GM13976 (cell line): ENCODE results near the gene KMT2D.

Experiments
- DNase-seq: peaks from one replicate; pipeline ENCODE4 v3.0.0; 2012; ENCODE audit warnings: low spot score
- in situ Hi-C: fragments of 300-500 bp; cut with MboI; formaldehyde crosslinking; loops from one replicate; pipeline ENCODE4 v1.12.0; 2022; ENCODE audit warnings: low sequenced_read_pairs, mixed read lengths, inconsistent platforms; ENCODE audit not compliant: unreplicated experiment
- TF ChIP-seq, protein P1 (sequence below): IDR thresholded peaks from 2 replicates; pipeline ENCODE4 v1.5.1; 2012; ENCODE audit warnings: borderline replicate concordance, mild to moderate bottlenecking; ENCODE audit not compliant: insufficient read depth; ENCODE audit errors: extremely low read depth, missing control alignments, control extremely low read depth

Gene KMT2D

DNA sequence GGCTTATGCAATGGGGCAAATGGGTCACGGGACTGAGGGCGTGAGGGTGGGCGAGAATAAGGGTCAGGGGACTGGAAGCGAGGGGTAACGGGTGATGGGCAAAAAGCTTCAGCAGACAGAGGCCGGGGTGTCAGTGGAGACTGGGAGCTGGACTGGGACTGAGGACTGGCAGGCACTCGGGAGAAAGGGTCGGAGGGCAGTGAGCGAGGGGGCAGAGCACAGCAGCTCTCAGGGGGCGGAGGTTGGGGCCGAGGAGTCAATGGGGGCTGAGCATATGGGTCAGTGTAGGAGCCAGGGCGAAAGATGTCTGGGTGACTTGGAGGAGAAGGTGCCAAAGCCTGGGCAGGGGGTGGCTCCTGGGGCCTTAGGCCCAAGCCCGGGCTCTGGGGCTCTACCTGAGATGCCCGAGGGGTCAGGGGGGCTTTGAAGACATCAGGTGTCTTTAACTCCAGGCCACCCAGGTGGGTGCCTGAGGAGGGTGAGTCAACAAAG is 20.2 kb downstream of the KMT2D start:
- TF ChIP-seq, protein P1, sequence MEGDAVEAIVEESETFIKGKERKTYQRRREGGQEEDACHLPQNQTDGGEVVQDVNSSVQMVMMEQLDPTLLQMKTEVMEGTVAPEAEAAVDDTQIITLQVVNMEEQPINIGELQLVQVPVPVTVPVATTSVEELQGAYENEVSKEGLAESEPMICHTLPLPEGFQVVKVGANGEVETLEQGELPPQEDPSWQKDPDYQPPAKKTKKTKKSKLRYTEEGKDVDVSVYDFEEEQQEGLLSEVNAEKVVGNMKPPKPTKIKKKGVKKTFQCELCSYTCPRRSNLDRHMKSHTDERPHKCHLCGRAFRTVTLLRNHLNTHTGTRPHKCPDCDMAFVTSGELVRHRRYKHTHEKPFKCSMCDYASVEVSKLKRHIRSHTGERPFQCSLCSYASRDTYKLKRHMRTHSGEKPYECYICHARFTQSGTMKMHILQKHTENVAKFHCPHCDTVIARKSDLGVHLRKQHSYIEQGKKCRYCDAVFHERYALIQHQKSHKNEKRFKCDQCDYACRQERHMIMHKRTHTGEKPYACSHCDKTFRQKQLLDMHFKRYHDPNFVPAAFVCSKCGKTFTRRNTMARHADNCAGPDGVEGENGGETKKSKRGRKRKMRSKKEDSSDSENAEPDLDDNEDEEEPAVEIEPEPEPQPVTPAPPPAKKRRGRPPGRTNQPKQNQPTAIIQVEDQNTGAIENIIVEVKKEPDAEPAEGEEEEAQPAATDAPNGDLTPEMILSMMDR = no peak
- in situ Hi-C loops = no loop called here
- no peak for DNase-seq

GRCh38 chr12:49039421-49040363 is 20.9 kb downstream of the KMT2D start:
- in situ Hi-C loops = no loop called here
- TF ChIP-seq, protein P1 = no peak

DNA sequence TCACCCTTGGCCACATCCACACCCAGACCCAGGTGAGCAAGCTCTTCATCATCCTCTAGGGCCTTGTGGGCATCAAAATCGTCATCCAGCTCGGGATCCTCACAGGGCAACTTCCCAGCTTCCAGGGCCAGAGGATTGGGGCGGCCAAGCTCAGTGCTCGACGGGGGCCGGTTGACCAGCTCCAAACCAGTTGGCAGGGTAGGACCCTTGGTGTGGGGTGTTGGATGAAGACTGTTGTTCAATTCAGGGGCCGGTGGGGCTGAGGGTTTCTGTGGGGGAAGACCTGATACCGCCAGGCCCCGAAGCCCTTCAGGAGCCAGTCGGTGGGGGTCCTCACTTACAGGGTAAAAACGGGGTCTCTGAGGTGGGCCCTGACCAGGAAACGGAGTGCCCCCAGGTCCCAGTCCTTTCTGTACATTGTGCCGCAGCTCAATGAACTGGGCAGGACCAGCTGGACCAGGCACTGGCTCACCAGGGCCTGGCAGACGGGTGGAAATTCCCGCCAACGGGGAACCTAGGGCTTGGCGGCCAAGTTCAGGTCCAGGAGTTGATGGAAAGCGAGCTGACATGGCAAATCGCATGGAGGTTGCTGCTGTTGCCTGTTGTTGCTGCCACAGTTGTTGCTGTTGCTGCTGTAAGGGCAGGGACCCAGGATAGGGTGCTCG is 22.2 kb downstream of the KMT2D start:
- TF ChIP-seq, protein P1 = no peak
- DNase-seq = no peak
- in situ Hi-C loops = no loop called here

More at GRCh38 chr12:49039421-49040363, 20.9 kb downstream of the KMT2D start:
- DNase-seq = no peak

GRCh38 chr12:49037947-49038237 is 22.7 kb downstream of the KMT2D start:
- TF ChIP-seq, protein P1 = no peak
- in situ Hi-C loops = no loop called here
- DNase-seq = no peak

GRCh38 chr12:49037111-49037946 is 23.3 kb downstream of the KMT2D start:
- in situ Hi-C loops = no loop called here

GRCh38 chr12:49036029-49036428 is 24.6 kb downstream of the KMT2D start:
- DNase-seq = no peak
- TF ChIP-seq, protein P1 = no peak
- in situ Hi-C loops = no loop called here

More at GRCh38 chr12:49037111-49037946, 23.3 kb downstream of the KMT2D start:
- TF ChIP-seq, protein P1 = no peak
- no peak for DNase-seq
